Activated CD8-positive, alpha-beta memory T cell treated with anti-CD3 and anti-CD28 coated beads, Interleukin-2, amount 50 U/mL, for 24 hours (primary cell): ENCODE measurements around the gene SELENOT.
"Not testable (repeated sequence)": the region's sequence is repeated elsewhere in the genome, so short reads cannot be mapped to it uniquely, and the experiment has no call there.

ENCODE experiments used
- DNase-seq: peaks from one replicate; pipeline ENCODE4 v3.0.0-alpha.2; 2020; ENCODE audit errors: extremely low read depth

Gene SELENOT

GRCh38 chr3:150607267-150608065 lies 4.3 kb downstream of the SELENOT start:
- DNase-seq = no peak

DNA sequence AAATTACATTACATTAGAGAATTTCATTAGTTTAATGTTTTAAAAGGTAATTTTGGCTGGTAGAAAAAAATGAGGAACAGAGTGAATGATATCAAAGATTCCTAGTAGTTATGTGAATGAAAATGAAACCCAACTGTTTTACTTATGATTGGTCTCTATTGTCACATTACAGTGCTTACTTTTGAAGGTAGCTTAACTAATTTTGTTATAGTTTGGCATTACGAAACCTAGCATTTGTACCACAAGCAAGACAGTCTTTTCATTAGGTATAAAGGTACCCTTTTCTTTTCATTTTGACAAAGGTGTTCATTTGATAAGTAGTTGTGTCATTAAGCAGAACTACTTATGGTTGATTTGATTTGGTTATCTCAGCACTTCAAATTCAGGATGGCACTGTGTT lies 6.9 kb downstream of the SELENOT start:
- DNase-seq = no peak

GRCh38 chr3:150610785-150611184 lies 7.7 kb downstream of the SELENOT start:
- no peak for DNase-seq

DNA sequence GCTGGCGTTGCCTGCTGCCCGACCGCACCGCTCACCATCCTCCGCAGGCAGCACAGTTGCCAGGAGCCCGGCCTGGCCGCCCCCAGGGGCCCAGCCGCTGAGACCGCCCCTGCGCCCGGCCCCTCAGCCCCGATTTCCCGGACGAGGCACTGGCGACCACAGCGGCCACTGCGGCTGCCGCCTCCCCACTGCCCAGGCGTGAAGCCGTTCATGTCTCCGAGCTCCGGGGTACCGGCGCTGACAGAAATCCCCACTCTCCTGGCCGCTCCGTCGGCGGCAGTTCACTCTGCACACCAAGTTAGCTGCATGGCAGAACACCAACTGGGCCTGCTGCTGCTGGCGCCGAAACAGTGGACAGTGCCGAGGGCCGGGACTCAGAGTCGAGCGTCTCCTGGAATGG lies 8.5 kb downstream of the SELENOT start:
- DNase-seq = no peak

- no peak for DNase-seq
These were observed 9.4 kb downstream of the SELENOT start for GRCh38 chr3:150612494-150612893.

- DNase-seq = no peak
These were observed 9.9 kb downstream of the SELENOT start for GRCh38 chr3:150613034-150613433.

DNA sequence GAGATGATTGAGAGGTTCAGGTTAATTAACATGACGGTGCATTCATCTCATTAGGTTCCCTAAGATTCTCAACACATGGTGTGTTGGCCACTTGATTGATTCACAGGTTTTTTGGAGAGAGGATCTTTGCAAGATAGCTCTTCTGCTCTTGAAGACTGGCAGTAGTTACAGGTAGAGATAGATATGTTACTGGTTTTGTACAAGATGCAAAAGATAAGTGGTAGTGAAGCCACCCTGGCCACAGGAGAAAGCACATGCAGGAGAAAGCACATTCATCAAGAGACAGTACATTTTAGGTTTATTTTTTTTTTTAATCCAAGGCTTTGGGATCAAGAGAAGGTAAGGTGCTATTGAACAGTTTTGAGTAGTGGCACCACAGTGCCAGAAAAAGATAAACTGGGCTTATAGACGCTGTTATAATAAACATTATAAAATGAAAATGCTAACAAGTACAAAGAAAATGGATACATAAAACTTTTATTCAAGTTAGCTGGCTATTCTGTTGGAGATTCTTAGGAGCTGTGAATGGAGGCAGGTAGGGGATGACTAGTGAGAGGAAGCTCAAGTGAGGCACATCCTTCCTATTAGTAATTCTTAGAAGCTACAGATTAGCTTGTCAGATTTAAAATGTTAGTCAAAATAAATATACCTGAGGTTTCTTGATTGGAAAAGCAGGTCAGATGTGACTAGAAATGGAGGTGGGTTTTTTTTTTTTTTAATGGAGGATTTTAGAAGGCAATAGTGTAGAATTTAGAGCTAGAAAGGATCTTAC lies 10.8 kb downstream of the SELENOT start:
- DNase-seq = no peak

DNA sequence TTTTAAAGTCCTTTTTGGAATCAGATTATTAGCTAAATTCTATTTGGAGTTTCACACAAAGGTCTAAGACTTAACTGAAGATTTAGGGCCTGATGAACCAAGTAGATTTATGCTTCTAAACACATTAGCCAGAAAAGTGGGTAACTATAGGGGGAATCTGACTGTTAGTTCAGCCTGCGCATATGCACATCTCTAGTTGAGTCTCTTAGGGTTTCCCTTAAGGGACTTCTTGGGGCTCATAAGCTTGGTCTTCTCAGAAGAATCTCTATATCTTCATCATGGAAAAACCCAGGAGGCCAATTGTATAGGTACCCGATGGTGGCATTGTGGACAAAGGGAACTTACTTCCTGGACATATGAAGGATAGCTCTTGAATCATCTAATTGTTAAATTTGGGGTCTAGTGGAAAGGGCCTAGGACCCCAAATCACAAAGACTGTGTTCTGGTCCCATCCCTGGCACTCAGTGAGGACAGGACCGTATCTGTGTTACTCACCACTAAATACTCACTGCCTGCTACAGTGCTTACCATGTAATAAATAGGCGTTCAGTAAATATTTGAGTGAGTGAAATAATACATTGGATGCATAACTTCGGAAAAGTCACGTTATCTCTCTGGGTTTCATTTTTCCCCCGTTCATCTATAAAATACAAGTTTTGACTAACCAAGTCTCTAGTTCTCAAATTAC lies 17.0 kb downstream of the SELENOT start:
- DNase-seq = no peak

DNA sequence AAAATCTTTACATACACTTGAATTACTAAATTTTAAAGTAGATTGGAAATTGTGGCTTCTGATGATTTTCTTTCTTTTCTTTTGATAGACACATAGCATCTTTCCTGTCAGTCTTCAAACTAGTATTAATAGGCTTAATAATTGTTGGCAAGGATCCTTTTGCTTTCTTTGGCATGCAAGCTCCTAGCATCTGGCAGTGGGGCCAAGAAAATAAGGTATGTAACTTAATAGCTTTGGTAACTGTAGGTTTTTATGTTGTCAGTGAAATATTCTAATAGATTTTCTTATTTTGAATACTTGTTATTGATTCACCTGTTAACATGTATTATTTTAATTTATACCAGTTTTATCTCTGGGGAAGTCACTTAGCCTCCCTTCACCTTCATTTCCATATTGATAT lies 19.8 kb downstream of the SELENOT start:
- DNase-seq = not testable (repeated sequence)

DNA sequence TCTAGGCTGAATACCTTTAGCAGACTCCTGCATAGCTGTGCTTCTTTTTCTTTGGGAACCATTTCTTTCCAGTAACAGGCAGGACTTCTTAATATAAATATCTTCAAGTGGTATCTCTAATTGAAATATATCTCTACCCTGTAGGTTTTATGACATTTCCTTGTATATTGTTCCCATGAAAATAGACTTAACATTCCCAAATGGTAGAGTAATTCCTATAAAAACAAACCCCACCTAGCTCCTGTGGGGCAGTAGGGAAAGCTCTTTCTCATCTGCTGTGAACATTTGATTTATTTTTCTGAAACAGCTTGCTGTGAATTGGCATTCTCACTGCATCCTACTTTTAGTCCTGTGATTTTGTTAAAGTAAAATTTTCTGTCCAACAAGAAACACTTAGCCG lies 20.8 kb downstream of the SELENOT start:
- no peak for DNase-seq

- DNase-seq = no peak
These were observed 23.2 kb downstream of the SELENOT start for GRCh38 chr3:150626148-150626930.

DNA sequence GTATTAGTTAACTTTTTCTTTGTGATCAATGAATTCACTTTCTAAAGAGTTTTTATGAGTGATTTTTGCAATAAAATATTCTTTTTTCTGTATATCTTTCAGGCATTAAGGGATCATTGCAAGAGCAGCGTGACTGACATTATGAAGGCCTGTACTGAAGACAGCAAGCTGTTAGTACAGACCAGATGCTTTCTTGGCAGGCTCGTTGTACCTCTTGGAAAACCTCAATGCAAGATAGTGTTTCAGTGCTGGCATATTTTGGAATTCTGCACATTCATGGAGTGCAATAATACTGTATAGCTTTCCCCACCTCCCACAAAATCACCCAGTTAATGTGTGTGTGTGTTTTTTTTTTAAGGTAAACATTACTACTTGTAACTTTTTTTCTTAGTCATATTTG lies 24.4 kb downstream of the SELENOT start:
- no peak for DNase-seq

GRCh38 chr3:150631515-150632221 lies 28.5 kb downstream of the SELENOT start:
- DNase-seq = no peak

DNA sequence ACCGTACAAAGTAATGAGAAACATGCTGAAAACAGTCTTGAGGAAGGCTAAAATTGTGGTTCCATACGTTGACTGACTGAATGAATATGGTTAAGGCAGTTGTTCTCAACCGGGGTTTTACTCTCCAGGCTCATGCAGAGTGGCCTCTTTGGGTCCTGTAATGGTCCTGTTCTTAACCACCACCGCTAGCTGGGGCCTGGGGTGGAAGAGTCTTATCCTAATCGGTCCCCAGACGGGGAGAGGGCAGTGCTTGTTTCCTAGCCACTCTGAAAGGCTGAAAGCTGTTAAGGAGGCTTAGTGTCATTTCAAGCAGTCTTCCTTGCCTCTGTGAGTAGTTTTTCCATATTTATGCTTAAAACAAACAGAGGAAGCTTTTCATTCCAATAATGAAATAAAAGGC lies 32.0 kb downstream of the SELENOT start:
- DNase-seq = no peak

DNA sequence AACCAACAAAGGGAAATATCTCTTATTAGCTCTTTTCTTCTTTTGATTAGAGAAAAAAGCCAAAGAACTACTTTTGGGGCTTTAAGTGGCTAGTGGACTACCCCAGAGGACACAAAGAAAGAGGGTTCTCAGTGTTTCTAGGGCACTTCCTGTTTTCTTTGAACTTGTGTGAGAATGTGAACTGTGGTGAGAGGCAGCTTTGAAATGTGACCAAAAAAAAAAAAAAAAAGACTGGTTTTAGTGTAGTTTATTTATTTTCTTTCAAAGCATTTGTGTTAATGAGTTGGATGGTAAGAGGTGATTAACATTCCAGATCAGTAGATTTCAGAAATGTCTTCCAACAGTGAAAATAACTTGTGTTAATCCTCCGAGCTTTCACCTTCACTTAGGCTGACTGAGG lies 32.4 kb downstream of the SELENOT start:
- DNase-seq = no peak

DNA sequence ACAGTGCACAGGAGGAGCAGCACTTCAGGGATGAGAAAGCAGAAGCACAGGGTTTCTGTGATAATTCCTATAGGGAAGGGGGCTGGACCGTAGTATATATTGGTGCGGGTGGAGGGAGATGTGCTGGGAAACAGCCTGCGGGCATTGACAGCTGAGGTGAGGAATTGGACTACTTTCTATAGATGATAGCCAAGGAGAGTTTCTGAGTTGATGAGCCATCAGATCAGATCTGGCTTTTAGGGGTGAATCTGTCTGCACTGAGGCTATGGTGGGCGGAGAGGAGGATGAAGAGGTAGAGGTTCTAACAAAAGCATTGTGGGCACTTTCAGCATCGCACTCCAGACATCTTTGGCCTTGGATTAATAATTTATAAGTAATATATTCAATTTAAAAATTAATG lies 33.1 kb downstream of the SELENOT start:
- DNase-seq = no peak

- no peak for DNase-seq
These were observed 36.1 kb downstream of the SELENOT start for GRCh38 chr3:150639262-150639661.

DNA sequence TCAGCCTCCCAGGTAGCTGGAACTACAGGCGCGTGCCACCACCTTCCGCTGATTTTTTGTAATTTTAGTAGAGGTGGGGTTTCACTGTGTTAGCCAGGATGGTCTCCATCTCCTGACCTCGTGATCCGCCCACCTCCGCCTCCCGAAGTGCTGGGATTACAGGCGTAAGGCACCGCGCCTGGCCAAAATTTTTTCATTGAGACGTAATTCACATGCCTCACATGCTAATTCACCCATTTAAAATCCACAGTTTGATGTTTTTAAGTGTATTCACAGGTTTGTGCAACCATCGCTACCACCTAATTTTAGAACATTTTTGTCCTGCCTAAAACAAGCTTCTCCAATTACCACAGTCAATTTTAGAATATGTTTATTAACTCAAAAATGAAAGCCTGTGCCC lies 37.1 kb downstream of the SELENOT start:
- no peak for DNase-seq

GRCh38 chr3:150653110-150653561 lies 50.0 kb downstream of the SELENOT start:
- no peak for DNase-seq

DNA sequence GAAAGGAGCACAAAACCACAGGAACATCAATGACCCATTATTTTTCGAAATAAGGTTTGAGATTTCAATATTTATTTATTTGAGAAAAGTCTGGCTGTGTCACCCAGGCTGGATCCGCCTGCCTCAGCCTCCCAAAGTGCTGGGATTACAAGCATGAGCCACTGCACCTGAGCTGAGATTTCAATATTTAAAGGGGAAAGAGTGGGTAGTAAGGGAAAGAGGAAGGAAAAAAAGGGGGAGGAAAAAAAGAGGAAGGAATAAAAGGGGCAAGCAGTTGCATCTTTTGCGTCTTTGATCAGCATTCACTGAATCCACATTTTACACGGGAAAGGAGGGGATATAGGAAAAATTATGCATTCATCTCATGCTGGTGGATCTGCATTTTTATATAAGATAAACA lies 53.2 kb downstream of the SELENOT start:
- DNase-seq = no peak
